ENCODE results near the gene GHITM.

DNA sequence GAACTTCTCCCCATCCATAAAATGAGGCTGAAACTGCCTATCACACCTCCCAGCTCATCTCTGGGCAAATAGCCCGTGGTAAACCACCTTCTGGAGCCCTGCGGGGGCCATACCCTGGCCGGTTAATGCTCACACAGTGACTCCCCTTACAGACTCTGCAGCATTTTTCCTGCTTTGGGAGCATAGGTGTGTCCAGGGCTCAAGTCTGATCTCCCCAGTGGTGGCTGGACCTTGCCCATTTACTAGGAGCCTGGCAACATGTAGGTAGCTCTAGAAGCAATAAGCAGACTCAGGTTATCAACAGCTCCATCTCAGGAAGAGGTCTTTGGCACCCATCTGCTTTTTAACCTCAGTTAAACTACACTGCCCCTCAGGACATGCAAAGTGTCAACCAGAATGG lies 49.5 kb downstream of the GHITM start:
- no peak for TF ChIP-seq TAF1 (IDR thresholded peaks at IDR 0.05; ENCODE audit: low read depth, low read length)
- TF ChIP-seq POLR2AphosphoS5 (IDR thresholded peaks at IDR 0.05; ENCODE audit: low read depth, low read length): no peak
- no peak for TF ChIP-seq POLR2A (IDR thresholded peaks at IDR 0.05; ENCODE audit: low read depth, low read length)

Measured in GM12891 (cell line).